GM18507 (cell line): Measurements from ENCODE around the gene HEG1.

Source experiments
- DNase-seq: peaks from one replicate; pipeline ENCODE4 v3.0.0; 2011; ENCODE audit warnings: low read depth; ENCODE audit not compliant: insufficient read length; ENCODE audit errors: extremely low spot score
- FAIRE-seq: peaks from 2 replicates; lab custom pipeline; 2011; peaks lifted over from hg19 to GRCh38; lab: Jason Lieb, UNC

HEG1 gene

DNA sequence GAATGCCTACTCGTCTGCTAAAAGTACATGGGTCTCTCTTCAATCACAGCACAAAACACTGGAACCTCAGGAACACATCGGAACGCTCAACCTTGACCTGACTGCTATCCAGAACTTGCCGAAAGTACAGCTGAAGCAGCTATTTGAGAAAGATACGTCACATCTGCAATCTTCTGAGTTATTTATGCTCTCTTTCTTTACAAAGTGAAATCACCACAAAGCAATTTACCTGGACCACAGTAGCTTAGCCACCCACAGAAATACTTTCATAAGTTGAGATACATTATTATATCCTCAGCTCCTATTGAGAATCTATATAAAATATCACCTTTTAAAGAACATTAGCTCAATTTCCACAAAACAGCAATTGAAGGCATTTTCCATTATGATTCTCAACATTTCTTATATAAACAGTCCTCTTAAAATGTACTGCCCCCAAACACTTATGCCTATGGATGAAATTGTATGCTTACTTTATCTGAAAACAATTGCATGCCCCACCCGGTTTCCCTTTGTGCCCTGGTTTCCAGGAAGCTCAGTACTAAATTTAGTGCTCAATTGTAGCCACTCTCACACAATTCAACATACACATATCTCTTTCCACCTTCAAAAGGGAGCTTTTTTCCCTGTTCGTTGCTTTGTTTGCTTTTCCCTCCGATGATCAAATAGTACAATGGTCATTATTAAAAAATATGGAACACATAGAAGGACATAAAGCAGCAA, 31.8 kb downstream of the HEG1 start:
- no peak for DNase-seq
- FAIRE-seq = no peak

DNA sequence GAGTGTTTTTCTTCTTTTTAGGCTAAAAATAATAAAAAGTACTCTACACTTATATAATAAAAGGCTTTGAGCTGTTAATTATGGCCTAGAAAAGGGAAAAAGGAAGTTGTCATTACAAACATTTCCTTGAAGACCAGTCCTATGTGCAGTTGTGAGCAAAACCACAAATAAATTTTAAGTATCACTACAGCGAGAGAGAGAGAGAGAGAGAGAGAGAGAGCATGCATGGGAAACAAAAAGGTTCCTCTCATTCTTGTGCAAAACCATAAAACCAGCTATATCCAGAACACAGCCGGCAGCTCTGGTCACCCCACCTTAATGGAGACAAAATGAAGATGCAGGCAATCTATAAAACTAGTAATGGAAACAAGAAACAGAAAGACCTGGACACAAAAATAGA, 33.6 kb downstream of the HEG1 start:
- no peak for DNase-seq
- FAIRE-seq = no peak

DNA sequence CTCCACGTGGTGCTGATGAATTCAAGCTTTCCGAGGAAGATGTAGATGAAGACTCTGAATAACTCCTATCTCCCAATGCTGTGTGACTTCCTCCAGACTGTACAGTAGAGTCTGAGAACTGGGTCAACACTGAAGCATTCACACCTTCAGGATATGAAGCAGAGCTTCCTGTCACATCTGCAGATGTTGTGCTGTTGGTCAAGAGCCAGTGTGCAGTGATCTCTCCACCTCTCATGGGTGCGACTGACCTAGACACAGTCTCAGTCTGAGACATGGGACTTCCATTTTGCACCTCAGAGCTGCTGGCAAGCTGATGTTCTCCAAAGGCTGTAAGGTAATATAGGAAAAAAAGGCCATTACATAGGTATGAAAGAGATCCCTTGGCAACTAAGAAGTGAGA, 36.5 kb downstream of the HEG1 start:
- DNase-seq (no peak), FAIRE-seq (no peak)

DNA sequence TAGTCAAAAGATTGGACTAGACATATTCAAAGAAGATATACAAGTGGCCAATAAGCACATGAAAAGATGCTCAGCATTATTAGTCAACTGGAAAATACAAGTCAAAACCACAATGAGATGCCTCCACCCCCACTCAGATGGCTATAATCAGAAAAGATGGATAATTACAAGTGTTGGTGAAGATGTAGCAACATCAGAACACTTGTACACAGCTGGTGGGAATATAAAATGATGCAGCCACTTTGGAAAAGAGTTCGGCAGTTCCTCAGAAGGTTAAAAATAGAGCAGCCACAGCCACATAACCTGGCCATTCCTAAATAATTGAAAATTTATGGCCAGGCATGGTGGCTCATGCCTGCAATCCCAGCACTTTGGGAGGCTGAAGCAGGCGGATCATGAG, 38.4 kb downstream of the HEG1 start:
- no peak for FAIRE-seq
- DNase-seq = no peak

DNA sequence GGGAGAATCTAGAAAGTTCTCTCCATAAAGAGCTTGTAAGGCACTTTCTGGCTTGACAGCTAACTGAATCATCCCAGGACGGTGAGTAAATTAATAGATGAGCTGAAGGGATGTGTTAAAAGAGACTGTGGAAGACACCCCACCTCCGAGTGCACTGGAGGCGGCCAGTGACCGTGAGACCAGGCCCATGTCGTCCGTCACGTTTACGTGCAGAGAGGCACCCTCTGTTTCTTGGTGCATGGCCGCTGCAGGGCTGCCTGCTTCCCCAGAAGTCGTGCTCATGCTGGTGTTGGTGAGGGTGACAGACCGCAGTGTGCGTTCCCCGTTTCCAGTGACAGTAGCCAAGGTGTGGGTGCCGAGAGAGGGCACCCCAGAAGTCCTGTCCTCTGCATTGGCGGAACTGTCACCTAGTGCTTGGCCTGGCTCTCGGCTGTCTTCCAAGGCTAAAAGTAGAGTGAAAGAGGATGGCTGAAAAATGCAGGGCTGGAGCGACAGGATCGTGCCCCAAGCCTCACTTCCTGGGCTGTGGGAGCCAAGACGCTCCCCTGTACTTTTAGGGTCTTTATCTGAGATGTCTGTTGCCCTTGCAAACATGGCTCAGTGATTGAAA, 41.1 kb downstream of the HEG1 start:
- no peak for DNase-seq

DNA sequence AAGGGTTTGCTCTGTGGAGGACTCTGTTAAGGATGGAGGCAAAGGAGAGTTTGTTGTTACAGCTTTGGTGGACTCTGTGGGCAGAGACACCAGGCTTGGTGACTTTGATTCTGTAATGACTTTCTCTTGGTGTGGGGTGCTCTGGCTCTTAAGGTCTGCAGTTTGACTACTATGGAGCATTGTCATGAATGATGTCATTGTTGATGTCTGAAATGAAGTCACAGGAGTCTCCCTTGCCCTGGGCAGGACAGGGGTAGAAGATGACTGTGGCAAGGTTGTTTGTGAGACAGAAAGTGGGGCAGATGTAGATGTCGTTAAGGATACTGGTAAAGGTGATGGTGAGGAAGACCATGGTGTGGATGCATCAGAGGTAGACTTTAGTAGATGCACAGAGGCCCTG, 42.7 kb downstream of the HEG1 start:
- DNase-seq (no peak), FAIRE-seq (no peak)

More for the DNA sequence above, 41.1 kb downstream of the HEG1 start:
- no peak for FAIRE-seq

DNA sequence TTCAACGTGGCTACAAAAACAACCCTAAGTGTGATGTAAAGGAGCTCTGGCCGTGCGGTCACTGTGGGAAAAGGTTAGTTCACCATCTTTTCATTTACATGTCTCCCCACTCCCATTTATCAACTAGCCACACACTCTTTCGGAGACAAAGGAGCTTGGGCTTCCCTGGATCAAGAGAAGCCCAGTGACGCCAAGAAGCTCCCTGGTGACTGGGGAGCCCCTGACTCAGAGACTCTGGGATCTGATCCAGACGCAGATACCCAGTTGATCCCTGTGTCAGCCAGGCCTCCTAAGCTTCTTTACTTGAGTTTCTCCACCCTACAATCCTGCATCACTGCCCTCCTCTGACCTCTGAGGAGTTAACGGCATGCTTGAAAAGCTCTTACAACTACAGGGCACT, 43.9 kb downstream of the HEG1 start:
- DNase-seq (no peak), FAIRE-seq (no peak)

DNA sequence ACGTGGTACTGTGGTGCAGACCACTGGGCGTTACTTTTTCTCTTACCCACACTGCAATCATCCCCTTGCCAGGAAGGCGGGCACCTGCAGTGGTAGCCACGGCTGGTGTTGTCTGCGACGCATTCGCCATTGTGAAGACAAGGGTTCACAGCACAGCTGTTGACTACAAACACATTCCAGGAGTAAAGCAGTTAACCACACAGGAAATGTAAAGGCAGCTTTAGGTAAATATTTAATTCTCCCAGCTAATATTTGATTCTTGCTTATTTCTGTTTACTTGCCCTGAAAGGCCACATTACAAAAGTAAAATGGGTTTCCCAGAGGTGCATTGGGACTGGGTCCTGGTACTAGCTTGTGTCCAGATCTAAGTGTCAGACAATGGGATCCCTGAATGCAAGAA, 45.4 kb downstream of the HEG1 start:
- no peak for FAIRE-seq
- DNase-seq = no peak

DNA sequence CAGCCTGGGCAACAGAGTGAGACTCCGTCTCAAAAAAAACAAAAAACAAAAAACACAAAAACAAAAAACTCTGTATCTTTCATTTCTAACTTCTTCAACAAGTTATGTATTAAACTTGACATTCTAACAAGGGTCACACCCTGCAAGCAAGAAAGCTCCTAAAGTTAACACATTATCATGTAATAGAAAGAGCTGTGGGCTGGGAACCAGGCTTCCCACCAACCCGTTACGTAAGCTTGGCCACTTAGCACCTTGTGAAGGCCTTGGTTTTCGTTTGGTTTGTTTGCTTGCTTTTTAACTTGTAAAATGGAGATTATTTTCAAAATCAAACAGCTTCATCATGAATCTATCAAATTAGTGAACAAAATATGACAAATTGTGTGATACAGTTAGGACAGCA, 47.0 kb downstream of the HEG1 start:
- no peak for DNase-seq
- FAIRE-seq = no peak

DNA sequence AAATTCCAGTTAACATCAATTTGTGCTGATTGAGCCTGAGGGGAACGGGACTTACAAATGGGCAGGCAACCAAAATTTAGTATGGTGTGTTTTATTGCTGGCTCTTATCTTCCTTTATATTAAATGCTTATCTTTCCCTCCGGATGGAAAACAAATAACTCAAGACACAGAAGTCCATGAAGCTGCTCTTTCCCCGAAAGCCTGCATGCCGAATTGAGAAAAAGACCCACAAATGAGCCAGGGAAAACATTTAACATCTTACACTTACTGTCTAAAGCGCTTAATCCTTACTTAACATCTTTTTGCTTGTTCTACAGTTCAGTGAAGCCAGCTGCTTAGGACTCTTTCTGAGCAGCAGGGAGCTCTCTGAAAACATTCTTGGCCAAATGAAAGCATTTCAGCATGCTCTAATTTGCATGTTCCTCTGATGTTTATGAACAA, 49.5 kb downstream of the HEG1 start:
- FAIRE-seq = no peak
- DNase-seq = no peak

DNA sequence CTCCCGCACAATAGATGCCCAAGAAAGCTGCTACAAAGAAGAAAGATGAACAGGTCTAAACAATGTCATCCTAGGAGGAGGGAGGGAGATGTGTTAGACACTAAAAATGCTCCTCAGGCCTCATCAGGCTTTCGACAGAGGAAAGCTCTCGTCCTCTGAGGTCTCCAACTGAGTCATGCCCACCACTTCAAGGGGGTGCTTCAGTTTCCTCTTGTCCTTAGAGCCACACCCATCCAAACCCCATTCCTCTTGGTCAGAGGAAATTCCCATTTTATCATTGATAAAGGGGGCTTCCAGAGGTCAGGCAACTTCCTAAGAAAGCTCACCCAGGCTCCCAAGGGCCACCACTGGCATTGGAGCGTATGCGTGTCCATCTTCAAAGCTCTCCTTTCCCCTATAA, 50.1 kb downstream of the HEG1 start:
- DNase-seq = no peak

DNA sequence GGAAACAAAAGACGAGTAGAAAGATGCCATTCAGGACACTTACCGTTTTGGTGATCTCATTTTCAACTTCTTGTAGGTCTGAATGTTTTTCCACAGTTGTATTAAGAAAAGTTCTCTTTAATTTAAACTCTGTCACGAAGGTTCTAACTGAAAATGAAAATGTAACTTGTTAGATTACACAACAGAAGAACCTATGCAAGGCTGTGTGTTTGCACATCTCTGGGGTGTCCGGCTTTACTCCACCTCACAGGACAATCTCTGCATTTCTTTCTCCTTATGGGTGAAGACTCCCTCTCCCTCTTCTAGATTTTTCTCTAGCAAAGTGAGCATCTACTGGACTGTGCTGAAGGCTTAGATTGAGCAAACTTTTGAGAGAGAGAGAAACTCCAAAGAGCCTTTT, 50.6 kb downstream of the HEG1 start:
- FAIRE-seq = no peak

More for the DNA sequence above, 50.1 kb downstream of the HEG1 start:
- no peak for FAIRE-seq

DNA sequence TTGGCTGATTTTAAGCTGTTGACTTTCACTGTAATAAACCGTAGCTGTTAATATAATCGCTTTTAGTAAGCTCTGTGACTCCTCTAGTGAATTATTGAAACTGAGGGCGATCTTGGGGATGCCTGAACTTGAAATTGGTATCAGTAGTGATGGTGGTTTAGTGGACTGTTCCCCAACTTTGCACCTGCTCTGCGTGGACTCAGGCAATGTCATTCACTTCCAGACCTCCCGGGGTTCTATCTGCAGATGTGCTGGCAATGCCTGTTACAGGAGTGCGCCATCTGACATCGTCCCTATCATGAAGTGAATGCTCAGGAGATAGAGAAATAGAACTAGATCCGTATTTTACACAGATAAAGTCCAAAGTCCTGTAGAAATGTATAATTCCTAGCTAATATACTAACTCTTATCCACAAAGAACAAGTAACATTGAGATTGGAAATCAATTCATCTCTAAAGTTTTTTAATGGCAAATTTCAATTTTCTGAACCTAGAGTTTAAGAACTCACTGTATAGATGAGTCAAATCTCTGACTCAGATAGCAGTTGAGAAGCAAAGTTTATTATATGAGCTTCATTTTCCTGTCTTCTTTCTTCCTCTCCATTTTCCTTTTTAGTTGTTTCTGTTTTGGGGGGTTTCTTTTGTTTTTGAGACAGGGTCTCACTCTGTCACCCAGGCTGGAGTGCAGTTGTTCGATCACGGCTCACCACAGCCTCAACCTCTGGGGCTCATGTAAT, 51.8 kb downstream of the HEG1 start:
- DNase-seq (no peak), FAIRE-seq (no peak)

More for the DNA sequence above, 50.6 kb downstream of the HEG1 start:
- no peak for DNase-seq

DNA sequence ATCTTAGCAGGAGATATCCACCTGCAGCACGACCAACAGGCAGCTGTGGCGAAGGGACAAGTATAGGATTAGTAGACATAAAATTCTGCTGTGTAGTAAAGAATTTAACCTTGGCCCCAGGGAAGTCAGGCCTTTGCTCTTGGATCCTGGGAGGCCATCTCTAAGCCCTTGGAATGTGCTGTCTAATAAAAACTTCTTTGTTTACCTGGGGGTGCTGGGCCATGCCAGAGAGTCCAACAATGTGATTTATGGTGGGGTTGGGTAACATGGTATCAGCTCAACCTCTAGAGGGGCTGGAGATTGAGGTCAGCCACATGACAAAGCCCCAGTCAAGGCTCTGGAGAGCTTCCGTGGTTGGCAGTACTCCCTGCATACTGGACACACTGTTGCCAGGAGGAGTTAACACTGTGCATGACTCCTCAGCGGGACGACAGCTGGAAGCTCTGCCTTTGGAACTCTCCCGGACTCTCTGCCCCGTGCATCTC, 52.4 kb downstream of the HEG1 start:
- DNase-seq (no peak), FAIRE-seq (no peak)

DNA sequence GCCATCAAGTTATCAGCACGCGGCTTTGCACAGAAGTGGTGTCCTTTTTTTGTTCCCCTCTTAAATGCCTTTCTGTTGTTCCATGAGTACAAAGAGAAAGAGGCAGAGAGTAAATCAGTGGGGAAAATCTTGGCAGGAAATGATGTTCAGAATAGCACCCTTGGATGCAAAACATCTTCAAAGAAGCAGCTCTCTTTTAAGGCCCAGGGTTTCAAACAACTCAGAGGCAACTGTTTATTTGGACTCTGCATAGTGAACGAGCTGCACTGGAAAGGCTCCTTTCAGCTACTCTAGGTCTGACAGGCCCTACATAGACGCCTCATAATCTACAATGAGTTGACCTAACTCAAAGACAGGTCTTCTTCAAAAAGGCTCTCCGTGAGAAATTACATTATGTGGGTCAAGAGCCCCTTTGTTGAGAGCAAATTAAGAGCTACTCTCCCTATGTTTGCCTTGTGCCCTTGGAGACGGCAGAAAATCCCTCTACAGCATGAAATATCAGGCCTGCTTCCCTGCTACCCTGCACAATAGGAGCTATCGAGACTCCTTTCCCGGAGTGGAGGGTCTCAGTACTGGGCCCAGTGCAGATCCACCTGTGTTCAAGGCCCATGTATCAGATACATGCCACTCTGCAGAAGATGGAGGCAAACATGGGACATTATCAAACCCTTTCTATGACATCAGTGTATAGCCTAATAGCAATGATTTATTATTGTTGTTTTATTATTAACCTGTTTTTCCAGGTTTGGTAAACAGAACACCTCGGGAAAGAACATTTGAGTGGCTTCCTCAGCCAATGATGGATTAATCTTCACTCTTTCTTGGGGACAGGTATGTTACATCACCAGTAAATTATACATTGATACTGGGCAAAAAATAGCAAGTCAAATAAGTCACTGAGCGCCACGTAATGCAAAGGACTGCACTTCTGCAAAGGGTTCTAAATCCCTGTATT, 53.1 kb downstream of the HEG1 start:
- FAIRE-seq (no peak), DNase-seq (no peak)

DNA sequence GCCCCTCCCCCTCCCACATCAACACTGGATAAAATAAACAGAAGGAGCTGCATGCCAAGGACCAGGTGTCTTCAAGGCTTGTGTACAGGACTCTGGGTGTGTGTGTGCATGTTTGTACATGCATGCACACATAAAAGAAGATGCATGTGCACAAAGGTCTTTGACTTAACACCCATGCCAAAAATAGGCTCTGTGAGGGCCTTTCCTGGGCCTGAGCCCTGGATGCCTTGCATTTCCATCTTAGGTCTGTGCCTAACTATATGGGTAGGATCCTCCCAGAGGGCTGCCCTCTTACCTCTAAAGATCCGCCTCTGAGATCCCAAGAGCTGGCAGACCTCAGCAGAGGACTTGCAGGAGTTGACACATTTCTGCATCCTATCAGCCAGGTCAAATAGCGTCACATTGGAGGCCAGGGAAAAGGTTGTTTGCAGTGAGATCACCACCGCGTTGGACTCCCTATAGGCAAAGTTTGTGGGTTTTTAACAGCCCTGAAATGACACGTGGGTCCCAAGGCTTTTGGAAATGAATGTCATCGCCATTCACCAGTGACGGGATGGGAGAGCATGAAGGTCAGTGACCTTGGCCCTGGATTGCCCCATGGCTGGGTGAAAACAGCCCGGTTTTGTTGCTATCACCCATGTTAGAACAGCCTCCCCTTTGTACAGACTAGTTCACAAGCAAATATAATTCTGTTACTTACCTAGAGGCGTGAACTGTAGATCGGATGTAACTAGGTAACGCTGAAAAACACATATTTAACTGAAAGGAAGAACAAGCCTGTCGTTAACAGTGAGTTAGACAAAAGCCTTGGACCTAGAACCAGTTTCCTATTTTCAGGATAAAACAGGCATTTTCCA, 54.0 kb downstream of the HEG1 start:
- FAIRE-seq = no peak

DNA sequence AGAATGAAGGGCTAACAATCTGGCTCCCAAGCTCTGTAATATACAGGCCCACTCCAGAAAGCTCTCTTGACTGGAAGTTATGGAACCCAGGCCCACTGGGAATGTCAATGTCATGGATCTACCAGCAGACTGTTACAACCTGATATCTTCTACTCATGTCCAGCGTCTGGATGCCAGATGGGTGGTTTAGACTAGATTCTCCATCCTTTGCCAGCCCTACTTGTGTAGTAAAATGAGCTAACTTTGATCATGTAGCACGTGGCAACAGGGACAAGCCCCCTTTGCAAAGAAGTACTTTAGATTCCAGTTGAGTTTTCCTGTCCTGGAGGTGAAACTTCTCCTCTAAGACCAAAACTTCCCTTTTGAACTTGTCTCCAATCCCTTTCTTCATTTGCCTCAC, 55.1 kb downstream of the HEG1 start:
- FAIRE-seq = no peak
- no peak for DNase-seq

More for the DNA sequence above, 54.0 kb downstream of the HEG1 start:
- no peak for DNase-seq

DNA sequence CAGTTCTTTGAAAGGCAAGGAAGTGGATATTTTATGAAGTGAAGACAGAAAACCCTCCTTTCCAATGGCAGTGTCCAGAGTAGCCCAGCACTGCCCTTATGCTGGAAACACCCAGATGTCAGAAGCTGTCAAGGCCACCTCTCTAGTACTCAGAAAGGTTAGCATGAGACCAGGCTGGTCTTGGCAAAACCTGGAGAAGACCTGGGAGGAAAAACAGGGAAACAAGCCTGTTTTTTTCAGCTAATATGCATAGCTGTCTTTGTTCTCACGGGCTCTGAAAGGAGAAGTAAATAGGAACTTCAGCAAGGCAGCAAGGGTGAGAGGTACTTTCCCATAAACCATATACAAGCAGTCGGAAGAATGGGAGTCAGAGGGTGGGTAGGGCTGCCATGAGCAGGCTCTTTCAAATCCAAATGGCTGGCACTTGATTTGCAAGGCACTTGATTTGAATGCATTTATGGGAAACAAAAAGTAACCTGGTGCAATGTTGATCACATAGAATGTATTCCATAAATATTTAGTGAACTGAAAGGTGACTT, 55.8 kb downstream of the HEG1 start:
- DNase-seq (no peak), FAIRE-seq (no peak)
